Upper lobe of right lung (tissue), 1 donor: ENCODE results near the gene GATA5. TPM values are rescaled to one million over a fixed set of nuclear protein-coding genes. Genes with fewer than 3 reads are reported as not detected.
"Not testable (repeated sequence)": the region's sequence is repeated elsewhere in the genome, so short reads cannot be mapped to it uniquely, and the experiment has no call there.

Experiments used
- ATAC-seq: fragments of 200-7000 bp; cut with Tn5 transposase; one replicate; pipeline ENCODE4 v1.9.1; 2020; ENCODE audit warnings: mild to moderate bottlenecking, moderate library complexity
- DNase-seq: peaks from one replicate; pipeline ENCODE4 v3.0.0-alpha.2; 2020
- H3K27ac ChIP-seq: fragments of 200-600 bp; one replicate; pipeline ENCODE4 v1.8.0; 2022
- H3K27me3 ChIP-seq: fragments of 200-600 bp; one replicate; pipeline ENCODE4 v1.8.0; 2022; ENCODE audit warnings: mild to moderate bottlenecking
- H3K36me3 ChIP-seq: fragments of 200-600 bp; one replicate; pipeline ENCODE4 v1.8.0; 2022
- H3K4me1 ChIP-seq: fragments of 200-600 bp; one replicate; pipeline ENCODE4 v1.8.0; 2022
- H3K4me3 ChIP-seq: fragments of 200-600 bp; one replicate; pipeline ENCODE4 v1.8.0; 2022; ENCODE audit warnings: mild to moderate bottlenecking
- H3K9me3 ChIP-seq: fragments of 200-600 bp; one replicate; pipeline ENCODE4 v1.8.0; 2022
- CTCF ChIP-seq: fragments of 200-600 bp; IDR thresholded peaks from one replicate; pipeline ENCODE4 v1.8.0; 2022; ENCODE audit warnings: antibody characterized with exemption
- intact Hi-C: fragments of 100-400 bp; cut with DNase I; formaldehyde crosslinking; loops from one replicate; pipeline ENCODE4 v1.11.0; 2022
- total RNA-seq: library from RNA; stranded (reverse); fragmentation: NEBNext Ultra II Directional; extraction: Animal tissue kit (Norgen Biotek cat#: 25700); gene quantifications from one replicate; pipeline ENCODE4 v1.2.1, GENCODE V29; 2021
- donor health status: DM: no; HTN: yes; CAD: no; lungs with severe emphysema.

The GATA5 gene
- total RNA-seq, 1 donor from 2014 or later: 2.5 TPM

GRCh38 chr20:62428002-62428372 is 47.8 kb downstream of the GATA5 start:
- Histone ChIP-seq H3K4me3 (no peak overlapping the region), H3K9me3 (no peaks in the 10 kb centered on the region), H3K4me1 (no peaks in the 10 kb centered on the region), H3K27me3 (no peaks in the 10 kb centered on the region), H3K27ac (peak overlapping the region; percentile 24), H3K36me3 (no peaks in the 10 kb centered on the region)
- DNase-seq: no peak
- intact Hi-C loops: no loop called here
- no peak for ATAC-seq
- no peak for TF ChIP-seq CTCF

- H3K36me3 ChIP-seq: no peaks in the 10 kb centered on the region
- H3K9me3 ChIP-seq: no peaks in the 10 kb centered on the region
- no peaks in the 10 kb centered on the region for H3K4me1 ChIP-seq
- peak within 1 kb of the TSS; percentile 30 for H3K4me3 ChIP-seq
- peak; percentile 18 for TF ChIP-seq CTCF
- intact Hi-C loops: no loop called here
- no peaks in the 10 kb centered on the region for H3K27me3 ChIP-seq
- ATAC-seq (peak; percentile 85), DNase-seq (peak; percentile 91)
- peak within 1 kb of the TSS; percentile 24 for H3K27ac ChIP-seq
Observed at GRCh38 chr20:62427172-62428001, 48.4 kb downstream of the GATA5 start, which contains the start of gene RBBP8NL. RBBP8NL (minus strand) TSS chr20:62427539; CDS start chr20:62419647, 7,892 bp downstream.

- intact Hi-C loops: no loop called here
- peak; percentile 22 for ATAC-seq
- DNase-seq: peak; percentile 75
- H3K27ac ChIP-seq: peak overlapping the region; percentile 4
- H3K36me3 ChIP-seq: no peaks in the 10 kb centered on the region
- no peaks in the 10 kb centered on the region for H3K27me3 ChIP-seq
- no peak for TF ChIP-seq CTCF
- H3K4me3 ChIP-seq: peak overlapping the region; percentile 30
- no peaks in the 10 kb centered on the region for H3K4me1 ChIP-seq
- H3K9me3 ChIP-seq: no peaks in the 10 kb centered on the region
Observed at GRCh38 chr20:62426699-62427131, 49.1 kb downstream of the GATA5 start.

GRCh38 chr20:62426059-62426348 is 49.8 kb downstream of the GATA5 start:
- H3K9me3 ChIP-seq, H3K36me3 ChIP-seq, intact Hi-C loops, ATAC-seq, H3K4me1 ChIP-seq, H3K27ac ChIP-seq, H3K4me3 ChIP-seq, DNase-seq, H3K27me3 ChIP-seq: not testable (repeated sequence)

GRCh38 chr20:62425281-62426058 is 50.3 kb downstream of the GATA5 start:
- Histone ChIP-seq H3K27ac (no peak overlapping the region), H3K4me1 (no peaks in the 10 kb centered on the region), H3K36me3 (no peaks in the 10 kb centered on the region), H3K9me3 (no peaks in the 10 kb centered on the region), H3K4me3 (no peak overlapping the region), H3K27me3 (no peaks in the 10 kb centered on the region)
- DNase-seq (no peak), ATAC-seq (no peak)
- no peak for TF ChIP-seq CTCF
- intact Hi-C loops: no loop called here
